Activated CD8-positive, alpha-beta memory T cell treated with anti-CD3 and anti-CD28 coated beads, Interleukin-2, amount 50 U/mL, for 48 hours (primary cell): ENCODE measurements around the gene RPL6.
"Not testable (repeated sequence)": the region's sequence is repeated elsewhere in the genome, so short reads cannot be mapped to it uniquely, and the experiment has no call there.

ENCODE experiments used
- DNase-seq: peaks from one replicate; pipeline ENCODE4 v3.0.0-alpha.2; 2020

Gene RPL6

GRCh38 chr12:112418608-112419296, 9.3 kb upstream of the RPL6 start, which contains the start of gene PTPN11:
Gene PTPN11, plus strand, starts transcription at chr12:112418947. Its CDS starts 165 bp downstream, at chr12:112419112.
- DNase-seq: peak; percentile 98

GRCh38 chr12:112418273-112418607, 8.8 kb upstream of the RPL6 start:
- no peak for DNase-seq

- DNase-seq: not testable (repeated sequence)
These were observed 6.1 kb upstream of the RPL6 start for GRCh38 chr12:112415457-112415856.

GRCh38 chr12:112413855-112414625, 4.6 kb upstream of the RPL6 start:
- no peak for DNase-seq

- DNase-seq: no peak
These were observed 470 bp upstream of the RPL6 start for GRCh38 chr12:112409906-112410244.

GRCh38 chr12:112408621-112409020, 784 bp downstream of the RPL6 start:
- DNase-seq: no peak

GRCh38 chr12:112407683-112408082, 1.7 kb downstream of the RPL6 start:
- DNase-seq: not testable (repeated sequence)

- DNase-seq: no peak
These were observed 2.6 kb downstream of the RPL6 start for GRCh38 chr12:112406519-112407488.

- no peak for DNase-seq
These were observed 7.4 kb downstream of the RPL6 start for GRCh38 chr12:112401903-112402498.

GRCh38 chr12:112401054-112401453, 8.4 kb downstream of the RPL6 start:
- DNase-seq: no peak

- no peak for DNase-seq
These were observed 16.1 kb downstream of the RPL6 start for GRCh38 chr12:112393328-112393727.

GRCh38 chr12:112389922-112390654, 19.3 kb downstream of the RPL6 start:
- DNase-seq: not testable (repeated sequence)

- DNase-seq: no peak
These were observed 20.2 kb downstream of the RPL6 start for GRCh38 chr12:112389228-112389627.

GRCh38 chr12:112386726-112387125, 22.7 kb downstream of the RPL6 start:
- no peak for DNase-seq

GRCh38 chr12:112382866-112383265, 26.5 kb downstream of the RPL6 start:
- no peak for DNase-seq

GRCh38 chr12:112381883-112382796, 27.3 kb downstream of the RPL6 start, which contains the start of gene HECTD4:
Gene HECTD4, minus strand, starts transcription at chr12:112382431. Its CDS starts 303 bp downstream, at chr12:112382128.
- peak; percentile 95 for DNase-seq

GRCh38 chr12:112381406-112381882, 28.0 kb downstream of the RPL6 start:
- no peak for DNase-seq

GRCh38 chr12:112380663-112381405, 28.6 kb downstream of the RPL6 start:
- no peak for DNase-seq

GRCh38 chr12:112375105-112375504, 34.3 kb downstream of the RPL6 start:
- DNase-seq: no peak

GRCh38 chr12:112374166-112374740, 35.2 kb downstream of the RPL6 start:
- no peak for DNase-seq
